Effector memory CD8-positive, alpha-beta T cell (primary cell): Measurements from ENCODE around the gene FDX2.

Experiments
- ATAC-seq: fragments of 150-1000 bp; cut with Tn5 transposase; replicated peaks from 2 replicates; pipeline ENCODE4 v1.10.0; 2021; ENCODE audit warnings: mild to moderate bottlenecking, moderate library complexity
- DNase-seq, 3 experiments: peaks; one replicate each; pipeline ENCODE4 v3.0.0; 2021
- H3K27ac Mint-ChIP-seq, 2 donors: one replicate each; pipeline ENCODE4 v1.8.0; 2022; ENCODE audit warnings: mild to moderate bottlenecking in 2 of 2, mixed read lengths in 2 of 2, moderate library complexity in 2 of 2
- H3K27me3 Mint-ChIP-seq, 2 donors: one replicate each; pipeline ENCODE4 v1.8.0; 2022; ENCODE audit warnings: mixed read lengths in 2 of 2
- H3K36me3 Mint-ChIP-seq: one replicate; pipeline ENCODE4 v1.8.0; 2022; ENCODE audit warnings: mild to moderate bottlenecking, moderate library complexity, mixed read lengths; ENCODE audit not compliant: insufficient read depth
- H3K4me1 Mint-ChIP-seq, 2 donors: one replicate each; pipeline ENCODE4 v1.8.0; 2022; ENCODE audit warnings: low read depth in 2 of 2, mixed read lengths in 2 of 2
- H3K4me3 Mint-ChIP-seq, 2 donors: one replicate each; pipeline ENCODE4 v1.8.0; 2022; ENCODE audit warnings: mild to moderate bottlenecking in 2 of 2, mixed read lengths in 2 of 2, moderate library complexity in 2 of 2
- H3K9me3 Mint-ChIP-seq, 2 donors: one replicate each; pipeline ENCODE4 v1.8.0; 2022; ENCODE audit warnings: mixed read lengths in 2 of 2

The FDX2 gene

DNA sequence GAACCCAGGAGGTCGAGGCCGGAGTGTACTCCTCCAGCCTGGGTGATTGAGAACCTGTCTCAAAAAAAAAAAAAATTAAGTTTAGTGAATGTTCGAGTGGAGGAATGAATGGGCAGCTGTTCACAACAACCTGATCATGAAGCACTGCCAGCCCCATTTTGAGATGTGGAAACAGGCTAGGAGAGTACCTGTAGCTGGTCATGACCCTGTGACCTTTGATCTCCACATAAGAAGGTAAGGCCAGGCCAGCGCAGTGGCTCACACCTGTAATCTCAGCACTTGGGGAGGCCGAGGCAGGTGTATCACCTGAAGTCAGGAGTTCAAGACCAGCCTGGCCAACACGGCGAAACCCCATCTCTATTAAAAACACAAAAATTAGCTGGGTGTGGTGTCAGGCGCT lies 9.9 kb upstream of the FDX2 start:
- peak overlapping the region in 1 of 2 donors; percentile 49 for H3K27ac Mint-ChIP-seq
- no peaks in the 10 kb centered on the region for H3K27me3 Mint-ChIP-seq
- DNase-seq (no peak), ATAC-seq (no peak)
- H3K4me3 Mint-ChIP-seq = no peak overlapping the region
- peaks cover 0 to 1% of the 10 kb centered on the region in 2 donors for H3K4me1 Mint-ChIP-seq
- no peaks in the 10 kb centered on the region for H3K9me3 Mint-ChIP-seq
- H3K36me3 Mint-ChIP-seq = peaks cover 75% of the 10 kb centered on the region

DNA sequence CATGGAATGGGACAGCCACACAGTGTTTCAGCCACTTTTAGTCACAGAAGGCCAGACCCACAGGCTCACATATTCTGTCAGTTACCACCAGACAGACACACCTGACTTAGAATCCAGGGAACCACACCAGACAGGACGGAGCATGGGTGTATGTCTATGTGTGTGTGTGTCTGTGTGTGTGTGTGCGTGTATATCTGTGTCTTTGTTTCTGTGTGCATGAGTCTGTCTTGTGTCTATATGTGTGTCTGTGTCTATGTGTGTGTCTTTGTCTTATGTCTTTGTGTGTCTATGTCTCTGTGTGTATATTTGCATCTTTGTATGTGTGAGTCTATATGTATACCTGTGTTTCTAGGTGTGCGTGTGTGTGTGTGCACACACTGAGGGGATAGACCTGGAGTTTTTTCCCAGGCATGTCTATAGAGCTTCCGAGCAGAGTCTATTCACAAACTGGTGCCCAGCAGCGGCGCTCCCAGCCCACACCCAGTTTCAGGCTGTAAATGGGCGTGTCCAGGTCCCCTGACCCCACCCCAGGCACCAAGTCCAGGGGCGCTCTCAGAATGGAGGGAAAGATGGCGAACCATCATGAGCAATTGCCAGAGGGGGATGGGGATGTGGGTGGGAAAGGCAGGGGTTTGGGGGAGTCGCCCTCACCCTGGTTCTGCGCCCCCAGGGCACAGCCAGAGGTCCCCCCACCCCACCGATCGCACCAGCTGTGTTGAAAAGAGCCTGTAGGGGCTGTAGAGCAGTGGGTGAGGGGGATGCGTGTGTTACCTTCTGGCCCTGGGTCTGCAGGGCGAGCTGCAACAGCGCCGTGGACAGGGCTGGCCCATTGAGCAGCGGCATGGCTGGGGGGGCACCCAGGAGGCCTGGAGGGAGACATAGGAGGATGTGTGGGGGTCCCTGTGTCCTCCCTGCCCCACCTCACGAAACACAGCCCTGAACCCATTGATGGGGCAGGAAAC lies 6.3 kb upstream of the FDX2 start:
- Mint-ChIP-seq H3K36me3 (peaks cover 68% of the 10 kb centered on the region), H3K4me1 (peaks cover 0 to 2% of the 10 kb centered on the region in 2 donors), H3K4me3 (no peak overlapping the region), H3K27me3 (no peaks in the 10 kb centered on the region), H3K27ac (no peak overlapping the region), H3K9me3 (no peaks in the 10 kb centered on the region)
- no peak for DNase-seq
- ATAC-seq = no peak

DNA sequence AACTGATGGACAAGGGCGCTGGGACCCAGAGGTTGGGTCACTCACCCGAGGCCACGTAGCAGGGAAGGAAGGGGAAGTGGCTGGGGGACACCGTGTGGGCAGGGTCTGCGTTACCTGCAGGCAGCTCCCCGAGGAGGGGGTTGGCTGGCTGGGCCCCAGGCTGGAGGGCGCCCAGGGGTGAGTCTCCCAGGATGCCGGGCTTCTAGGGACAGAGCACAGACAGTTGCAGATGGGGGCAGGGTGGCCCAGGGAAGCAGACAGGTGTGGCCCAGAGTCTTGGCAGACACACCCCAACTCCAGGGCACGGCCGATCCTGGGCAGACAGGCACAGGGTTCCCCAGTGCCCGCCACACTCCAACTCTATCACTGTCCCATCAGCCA lies 5.6 kb upstream of the FDX2 start:
- H3K36me3 Mint-ChIP-seq = peaks cover 63% of the 10 kb centered on the region
- no peak overlapping the region for H3K4me3 Mint-ChIP-seq
- H3K27me3 Mint-ChIP-seq = no peaks in the 10 kb centered on the region
- no peak for ATAC-seq
- DNase-seq = no peak
- H3K4me1 Mint-ChIP-seq = peaks cover 0 to 2% of the 10 kb centered on the region in 2 donors
- no peak overlapping the region for H3K27ac Mint-ChIP-seq
- H3K9me3 Mint-ChIP-seq = no peaks in the 10 kb centered on the region

DNA sequence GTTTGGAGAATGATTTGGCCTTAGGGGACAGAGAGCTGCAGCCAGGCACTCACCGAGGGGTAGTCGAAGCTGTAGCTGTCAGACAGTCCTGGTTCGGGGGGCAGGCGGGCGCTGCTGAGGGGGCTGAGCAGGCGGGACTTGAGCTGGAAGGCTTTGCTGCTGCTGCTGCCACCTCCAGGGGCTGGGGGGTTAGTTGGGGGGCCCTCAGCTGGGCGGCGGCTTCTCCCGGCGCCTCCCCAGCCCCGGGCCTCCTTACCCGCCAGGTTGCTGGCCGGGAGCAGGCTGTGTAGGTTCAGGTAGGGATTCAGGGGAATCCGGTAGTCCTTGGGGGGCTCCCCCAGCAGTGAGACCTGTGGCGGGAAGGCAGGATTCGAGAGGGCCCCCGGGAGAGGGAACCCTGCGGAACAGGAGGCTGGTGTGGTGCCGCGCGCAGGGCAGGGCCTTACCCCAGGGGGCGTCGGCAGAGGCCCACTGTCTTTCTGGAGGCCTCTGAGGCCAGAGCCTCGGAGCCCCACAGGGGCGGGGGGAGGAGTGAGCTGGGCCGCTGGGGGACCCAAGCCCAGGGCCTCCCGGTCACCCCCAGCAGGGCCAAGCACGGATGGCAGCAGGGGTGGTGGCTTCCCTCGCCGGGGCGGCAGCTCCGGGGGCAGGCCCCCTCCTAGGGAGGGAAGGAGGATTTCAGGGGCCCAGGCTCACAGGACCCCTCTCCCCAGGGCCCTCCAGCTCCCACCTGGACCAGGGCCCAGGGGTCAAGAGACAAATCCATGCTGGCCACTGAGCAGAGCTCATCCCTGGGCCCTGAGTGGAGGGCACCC lies 5.0 kb upstream of the FDX2 start:
- H3K27me3 Mint-ChIP-seq = no peaks in the 10 kb centered on the region
- no peaks in the 10 kb centered on the region for H3K9me3 Mint-ChIP-seq
- H3K4me1 Mint-ChIP-seq = peaks cover 3 to 5% of the 10 kb centered on the region in 2 donors
- no peak for ATAC-seq
- no peak overlapping the region for H3K27ac Mint-ChIP-seq
- H3K36me3 Mint-ChIP-seq = peaks cover 57% of the 10 kb centered on the region
- DNase-seq = no peak
- no peak overlapping the region for H3K4me3 Mint-ChIP-seq

DNA sequence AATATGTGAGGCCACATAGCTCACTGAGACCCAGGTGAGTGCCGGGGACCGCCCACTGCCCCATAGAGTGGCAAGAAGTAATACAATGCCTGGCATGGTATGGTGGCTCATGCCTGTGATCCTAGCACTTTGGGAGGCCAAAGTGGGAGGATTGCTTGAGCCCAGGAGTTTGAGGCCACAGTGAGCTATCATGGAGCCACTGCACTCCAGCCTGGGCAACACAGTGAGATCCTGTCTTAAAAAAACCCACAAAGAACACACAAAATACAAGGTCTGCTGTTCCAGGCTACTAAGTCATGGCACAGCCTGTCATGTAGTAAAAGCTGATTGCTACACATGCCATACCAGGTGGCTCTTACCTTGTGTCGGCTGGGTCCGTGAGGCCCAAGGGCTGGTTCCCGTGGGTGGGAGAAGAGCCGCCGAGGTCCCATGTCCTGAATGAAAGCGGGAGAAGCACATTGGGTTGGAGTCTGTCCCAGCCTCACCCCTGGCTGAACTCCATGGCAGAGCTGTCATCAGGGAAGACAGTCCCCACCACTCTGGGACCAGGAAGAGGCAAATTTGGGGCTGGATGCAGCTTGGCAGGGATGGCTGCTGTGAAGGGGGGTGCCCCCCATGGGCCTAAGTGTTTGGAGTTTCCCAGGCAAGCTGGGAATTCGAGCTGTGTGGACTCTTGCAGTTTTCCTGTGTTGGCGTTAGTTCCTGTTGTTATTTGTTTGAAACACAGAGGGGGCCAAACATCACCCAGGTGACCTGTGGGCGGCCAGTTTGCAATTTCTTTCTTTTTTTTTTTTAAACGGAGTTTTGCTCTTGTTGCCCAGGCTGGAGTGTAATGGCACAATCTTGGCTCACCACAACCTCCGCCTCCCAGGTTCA lies 3.2 kb upstream of the FDX2 start:
- no peaks in the 10 kb centered on the region for H3K9me3 Mint-ChIP-seq
- no peak for DNase-seq
- H3K4me3 Mint-ChIP-seq = no peak overlapping the region
- H3K36me3 Mint-ChIP-seq = peaks cover 39% of the 10 kb centered on the region
- H3K27ac Mint-ChIP-seq = peak overlapping the region in 1 of 2 donors; percentile 92
- ATAC-seq = no peak
- no peaks in the 10 kb centered on the region for H3K27me3 Mint-ChIP-seq
- H3K4me1 Mint-ChIP-seq = peaks cover 12 to 13% of the 10 kb centered on the region in 2 donors

DNA sequence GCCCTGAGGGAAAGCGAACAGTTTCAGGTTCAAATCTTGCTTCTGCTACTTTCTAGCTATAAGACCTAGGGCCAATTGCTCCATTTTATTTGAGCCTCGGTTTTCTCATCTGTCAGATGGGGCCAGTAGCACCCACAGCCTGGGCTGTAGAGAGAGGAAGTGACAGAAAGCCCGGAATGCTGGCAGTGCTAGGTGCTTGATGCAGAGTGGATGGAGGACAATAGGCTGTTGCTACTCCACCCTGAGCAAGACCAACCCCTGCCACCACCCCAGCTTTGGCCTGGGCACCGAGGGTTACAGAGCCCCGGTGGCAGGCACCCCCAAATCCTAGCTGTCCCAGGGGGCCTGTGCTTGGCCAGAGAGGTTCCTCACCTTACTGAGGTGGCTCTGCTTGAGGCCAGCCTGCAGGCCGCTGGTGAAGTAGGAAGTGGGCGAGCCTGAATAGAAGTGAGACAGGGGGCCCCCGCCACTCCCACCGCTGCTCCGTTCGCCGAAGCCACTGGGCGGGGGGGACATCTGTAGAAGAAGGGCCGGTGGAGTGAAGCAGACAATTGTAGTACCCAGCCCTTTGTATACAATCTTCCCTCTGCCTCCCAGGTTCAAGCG lies 2.1 kb upstream of the FDX2 start:
- Mint-ChIP-seq H3K36me3 (peaks cover 31% of the 10 kb centered on the region), H3K4me3 (no peak overlapping the region)

DNA sequence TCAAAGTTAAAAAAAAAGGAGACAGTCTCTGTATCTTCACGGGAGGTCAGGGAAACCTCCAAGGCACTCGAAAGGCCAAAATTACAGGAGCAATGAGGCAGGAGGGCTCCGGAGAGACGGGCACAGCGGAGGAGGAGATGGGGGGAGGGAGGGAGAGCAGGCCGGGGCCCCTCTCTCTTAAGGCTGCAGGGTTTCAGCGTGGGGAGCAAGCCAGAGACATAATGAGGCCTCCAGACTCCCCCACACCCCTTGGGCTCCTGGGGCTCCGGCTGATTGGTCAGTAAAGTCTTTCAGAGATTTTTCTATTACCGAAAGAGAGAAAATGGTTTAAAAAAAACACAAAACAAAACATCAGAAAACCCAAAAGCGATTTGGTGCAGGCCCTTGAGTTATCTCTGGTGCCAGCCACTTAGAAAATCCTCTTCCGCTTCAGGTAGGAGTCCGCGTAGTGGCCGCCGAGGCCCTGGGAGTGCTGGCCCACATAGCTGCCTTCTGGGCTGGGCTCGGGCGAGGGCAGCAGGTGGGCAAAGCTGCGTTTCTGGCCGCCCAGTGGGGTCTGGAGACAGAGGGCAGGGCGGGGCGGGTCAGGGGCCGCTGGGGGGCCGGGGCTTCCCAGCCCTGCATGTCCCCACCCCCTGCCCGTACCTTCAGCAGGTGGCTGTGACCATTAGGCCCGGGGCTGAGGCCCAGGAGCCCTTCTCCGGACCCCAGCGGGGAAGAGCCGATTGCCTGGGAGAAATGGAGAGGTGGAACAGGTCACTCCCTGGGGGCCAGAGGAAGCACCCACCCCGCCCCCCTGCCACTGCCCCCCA lies 1.4 kb upstream of the FDX2 start:
- H3K27me3 Mint-ChIP-seq = no peaks in the 10 kb centered on the region
- no peaks in the 10 kb centered on the region for H3K9me3 Mint-ChIP-seq
- peak overlapping the region; percentile 73 to 88 for H3K27ac Mint-ChIP-seq
- DNase-seq (no peak), ATAC-seq (no peak)
- H3K36me3 Mint-ChIP-seq = peaks cover 31% of the 10 kb centered on the region
- H3K4me3 Mint-ChIP-seq = peak overlapping the region in 1 of 2 donors; percentile 23
- H3K4me1 Mint-ChIP-seq = peaks cover 12 to 13% of the 10 kb centered on the region in 2 donors

More for the DNA sequence above, 2.1 kb upstream of the FDX2 start:
- no peaks in the 10 kb centered on the region for H3K9me3 Mint-ChIP-seq
- no peak overlapping the region for H3K27ac Mint-ChIP-seq
- no peak for ATAC-seq
- peaks cover 12 to 13% of the 10 kb centered on the region in 2 donors for H3K4me1 Mint-ChIP-seq
- DNase-seq = no peak
- H3K27me3 Mint-ChIP-seq = no peaks in the 10 kb centered on the region

DNA sequence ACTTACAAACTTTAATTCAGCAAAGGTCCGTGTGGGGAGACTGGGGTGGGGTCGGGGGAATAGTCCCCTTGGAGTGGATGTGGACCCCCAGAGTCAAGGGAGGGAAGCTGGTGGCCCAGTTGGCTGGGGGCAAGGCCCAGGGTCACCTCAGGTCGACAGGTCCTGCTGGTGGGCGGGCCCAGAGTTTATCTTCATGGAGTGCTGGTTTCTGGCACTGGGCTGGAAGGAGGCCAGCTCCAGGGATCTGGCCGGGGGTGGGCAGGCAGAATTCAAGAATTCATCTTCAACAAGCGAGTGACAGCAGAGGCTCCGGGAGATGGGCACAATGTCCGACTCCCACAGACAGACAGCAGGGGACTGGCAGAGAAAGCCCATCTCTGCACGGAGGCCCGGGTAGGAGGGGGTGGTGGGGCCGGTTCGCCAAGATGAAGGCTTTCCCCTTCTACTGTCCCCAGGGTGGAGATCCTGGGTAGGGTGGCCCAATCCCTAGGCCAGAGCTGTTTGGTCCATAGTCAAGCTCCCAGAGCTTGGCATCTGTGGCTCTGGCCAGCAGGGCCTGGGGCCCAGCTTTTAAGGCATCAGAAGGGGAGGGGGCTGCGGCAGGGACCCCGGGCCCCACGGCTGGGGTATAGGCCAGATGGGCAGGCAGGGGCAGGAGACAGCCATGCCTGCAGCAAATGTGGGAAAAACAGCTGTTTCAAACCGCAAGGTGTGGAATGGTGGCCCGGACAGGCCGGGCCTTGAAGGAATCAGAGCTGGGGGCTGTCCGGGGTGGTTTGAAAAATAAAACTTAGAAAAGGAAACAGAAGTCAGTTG lies 622 bp upstream of the FDX2 start:
- Mint-ChIP-seq H3K36me3 (peaks cover 31% of the 10 kb centered on the region), H3K4me3 (peak overlapping the region; percentile 89 to 92), H3K9me3 (no peaks in the 10 kb centered on the region), H3K4me1 (peaks cover 12 to 13% of the 10 kb centered on the region in 2 donors), H3K27me3 (no peaks in the 10 kb centered on the region), H3K27ac (peak overlapping the region; percentile 73 to 88)
- ATAC-seq (no peak), DNase-seq (no peak)

DNA sequence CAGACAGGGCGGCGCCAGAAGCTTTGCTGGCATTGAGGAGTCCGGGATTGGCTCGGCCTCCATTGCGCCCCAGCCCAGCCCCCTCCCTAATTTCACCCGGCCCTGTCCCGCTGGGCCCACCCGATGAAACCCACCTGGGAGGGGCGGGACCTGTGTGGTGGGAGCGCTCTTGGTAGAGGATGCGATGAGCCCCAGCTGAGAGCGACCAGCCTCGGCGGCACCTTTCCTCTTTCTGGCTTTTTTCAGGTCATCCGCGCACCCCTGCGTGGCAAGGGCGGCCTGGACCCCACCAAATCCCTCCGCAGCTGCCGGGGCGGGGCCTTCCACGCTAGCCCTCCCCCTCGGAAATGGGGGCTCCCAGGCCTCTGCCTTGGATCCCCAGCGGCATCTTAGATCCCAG lies 6.4 kb downstream of the FDX2 start, which contains the start of gene ZGLP1:
Gene ZGLP1 (minus strand): TSS at position 393 of the 400 bp plus-strand sequence.
- H3K4me1 Mint-ChIP-seq = no peaks in the 10 kb centered on the region
- H3K4me3 Mint-ChIP-seq = no peak within 1 kb of the TSS
- peaks cover 6% of the 10 kb centered on the region for H3K36me3 Mint-ChIP-seq
- H3K27ac Mint-ChIP-seq = peak within 1 kb of the TSS in 1 of 2 donors; percentile 55
- no peaks in the 10 kb centered on the region for H3K27me3 Mint-ChIP-seq
- no peaks in the 10 kb centered on the region for H3K9me3 Mint-ChIP-seq
- DNase-seq (no peak), ATAC-seq (no peak)

DNA sequence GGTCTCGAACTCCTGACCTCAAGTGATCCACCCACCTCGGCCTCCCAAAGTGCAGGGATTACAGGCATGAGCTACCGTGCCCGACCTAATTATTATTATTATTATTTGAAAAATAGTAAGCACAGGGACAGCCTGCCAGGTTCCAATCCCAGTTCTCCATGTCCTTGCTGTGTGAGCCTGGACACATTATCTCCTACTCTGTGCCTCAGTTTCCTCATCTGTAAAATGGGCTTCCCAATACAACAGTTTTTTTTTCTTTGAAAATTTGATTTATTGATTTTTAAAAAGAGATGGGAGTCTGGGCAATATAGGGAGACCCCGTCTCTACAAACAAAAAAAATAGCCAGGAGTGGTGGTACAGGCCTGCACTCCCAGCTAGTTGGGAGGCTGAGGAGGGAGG lies 9.5 kb downstream of the FDX2 start:
- Mint-ChIP-seq H3K9me3 (no peaks in the 10 kb centered on the region), H3K4me1 (no peaks in the 10 kb centered on the region), H3K4me3 (no peak overlapping the region), H3K27me3 (no peaks in the 10 kb centered on the region), H3K36me3 (peaks cover 6% of the 10 kb centered on the region), H3K27ac (no peak overlapping the region)
- no peak for DNase-seq
- no peak for ATAC-seq

DNA sequence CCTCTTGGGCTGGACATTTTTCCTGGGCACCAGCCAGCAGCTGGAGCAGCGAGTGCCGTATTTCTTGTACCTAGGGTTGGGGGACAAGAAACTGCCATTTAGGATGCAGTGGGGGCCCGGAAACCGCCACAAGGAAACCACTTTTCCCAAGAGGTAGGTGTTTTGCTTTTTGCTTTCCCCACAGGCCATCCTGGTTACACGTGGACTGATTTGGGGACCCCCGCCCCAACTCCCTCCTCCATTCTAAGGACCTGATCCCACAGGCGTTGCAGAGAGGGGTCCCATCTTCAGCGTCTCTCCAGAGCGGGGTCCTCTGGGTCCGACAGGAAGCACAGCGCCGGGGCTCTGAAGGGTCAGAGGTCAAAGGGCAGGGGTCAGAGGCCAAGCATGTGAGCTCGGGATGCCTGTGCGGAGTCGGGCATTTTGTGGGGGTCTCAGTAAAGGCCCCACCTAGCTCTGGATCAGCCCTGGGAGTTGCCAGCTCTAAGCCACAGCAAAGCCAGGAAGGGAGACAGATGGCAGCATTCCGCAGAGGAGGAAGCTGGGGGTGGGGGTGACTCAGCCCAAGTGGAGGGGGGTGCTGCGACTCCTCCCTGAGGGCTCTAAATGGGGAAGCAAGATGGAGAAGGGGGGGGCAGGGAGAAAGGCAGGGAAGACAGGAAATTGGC lies 10.5 kb downstream of the FDX2 start:
- Mint-ChIP-seq H3K27me3 (no peaks in the 10 kb centered on the region), H3K4me1 (no peaks in the 10 kb centered on the region), H3K27ac (no peak overlapping the region), H3K4me3 (no peak overlapping the region), H3K36me3 (peaks cover 6% of the 10 kb centered on the region), H3K9me3 (no peaks in the 10 kb centered on the region)
- no peak for ATAC-seq
- no peak for DNase-seq
